ENCODE measurements around the gene FAM174C. TPM values are rescaled to one million over a fixed set of nuclear protein-coding genes. Genes with fewer than 3 reads are reported as not detected.
A peak's percentile ranks its signal among the peaks of the same experiment; 100 is the strongest.

The FAM174C gene
- polyA plus RNA-seq, 1 of the 3 experiments (the other 2 are of a cell fraction): 78.0 TPM

DNA sequence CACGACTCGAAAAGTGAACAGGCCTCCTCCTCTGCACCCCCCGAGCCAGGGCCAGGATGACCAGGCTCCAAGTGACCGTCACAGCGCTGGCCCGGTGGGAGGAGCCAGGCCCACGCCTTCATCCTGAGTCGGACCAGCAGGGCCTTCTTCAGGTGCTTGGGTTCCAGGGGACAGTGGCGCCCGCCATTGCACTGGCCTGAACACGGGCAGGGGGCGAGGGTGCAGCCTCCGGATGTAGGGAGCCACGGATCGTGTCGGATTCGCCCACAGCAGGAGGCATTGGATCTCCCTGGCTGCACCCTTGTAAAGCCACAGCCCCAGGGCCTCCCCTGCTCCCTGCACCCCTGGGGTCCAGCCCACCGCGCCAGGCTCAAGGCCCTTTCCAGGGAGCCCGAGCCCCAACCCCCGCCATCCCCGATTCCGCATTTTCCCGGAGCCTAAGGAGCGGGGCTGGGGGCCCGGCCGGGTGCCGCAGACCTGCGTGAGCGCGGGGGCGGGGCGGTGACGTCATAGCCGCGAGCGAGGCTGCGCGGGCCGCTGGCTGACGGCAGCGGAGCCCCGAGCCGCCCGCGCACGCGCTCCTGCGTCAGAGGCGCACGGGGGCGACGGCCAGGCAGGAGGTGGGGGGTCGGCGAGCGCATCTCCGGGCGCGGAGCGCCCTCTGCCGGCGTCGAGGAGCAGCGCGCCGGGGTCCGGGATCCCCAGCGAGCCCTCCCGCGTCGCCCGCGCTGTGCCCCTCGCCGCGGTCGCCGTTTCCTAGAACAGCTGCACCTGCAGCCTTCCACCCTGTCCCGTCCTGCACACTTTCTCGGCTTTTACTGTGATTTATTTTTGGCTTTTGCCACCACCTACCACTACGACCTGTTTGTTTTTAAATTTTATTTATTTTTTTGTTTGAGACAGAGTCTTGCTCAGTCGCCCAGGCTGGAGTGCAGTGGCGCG is 35.3 kb upstream of the FAM174C start (continued):
- no peak for TF ChIP-seq YY1 (IDR thresholded peaks at IDR 0.05; ENCODE audit: low read depth)
- TF ChIP-seq NRF1 (IDR thresholded peaks at IDR 0.05; ENCODE audit: low read depth, low read length): peak; percentile 95
- no peak for TF ChIP-seq TCF12 (IDR thresholded peaks at IDR 0.05)
- TF ChIP-seq, protein P1, sequence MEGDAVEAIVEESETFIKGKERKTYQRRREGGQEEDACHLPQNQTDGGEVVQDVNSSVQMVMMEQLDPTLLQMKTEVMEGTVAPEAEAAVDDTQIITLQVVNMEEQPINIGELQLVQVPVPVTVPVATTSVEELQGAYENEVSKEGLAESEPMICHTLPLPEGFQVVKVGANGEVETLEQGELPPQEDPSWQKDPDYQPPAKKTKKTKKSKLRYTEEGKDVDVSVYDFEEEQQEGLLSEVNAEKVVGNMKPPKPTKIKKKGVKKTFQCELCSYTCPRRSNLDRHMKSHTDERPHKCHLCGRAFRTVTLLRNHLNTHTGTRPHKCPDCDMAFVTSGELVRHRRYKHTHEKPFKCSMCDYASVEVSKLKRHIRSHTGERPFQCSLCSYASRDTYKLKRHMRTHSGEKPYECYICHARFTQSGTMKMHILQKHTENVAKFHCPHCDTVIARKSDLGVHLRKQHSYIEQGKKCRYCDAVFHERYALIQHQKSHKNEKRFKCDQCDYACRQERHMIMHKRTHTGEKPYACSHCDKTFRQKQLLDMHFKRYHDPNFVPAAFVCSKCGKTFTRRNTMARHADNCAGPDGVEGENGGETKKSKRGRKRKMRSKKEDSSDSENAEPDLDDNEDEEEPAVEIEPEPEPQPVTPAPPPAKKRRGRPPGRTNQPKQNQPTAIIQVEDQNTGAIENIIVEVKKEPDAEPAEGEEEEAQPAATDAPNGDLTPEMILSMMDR (IDR thresholded peaks at IDR 0.05): peak; percentile 68
- no peak for TF ChIP-seq REST (IDR thresholded peaks at IDR 0.05; ENCODE audit: low read depth, low read length)
- TF ChIP-seq NFIC (IDR thresholded peaks at IDR 0.05; ENCODE audit: borderline replicate concordance): no peak

- Histone ChIP-seq H3K4me1 (ENCODE audit: control insufficient read depth in 1 of 2, insufficient read depth in 2 of 2, low read depth in 1 of 2, low read length in 1 of 2) (peaks cover 22 to 50% of the 10 kb centered on the region in 2 experiments; a peak in 3 of 4 replicates), H3K27ac (ENCODE audit: low read depth in 2 of 2, low read length in 1 of 2) (peak overlapping the region in 1 of 2 experiments; percentile 55; a peak in 2 of 4 replicates), H2AFZ (ENCODE audit: low read depth) (no peak overlapping the region), H3K4me2 (peak overlapping the region; percentile 99), H3K9ac (no peak overlapping the region), H3K9me2 (no peaks in the 10 kb centered on the region), H3F3A (replicated peaks; ENCODE audit: insufficient read depth) (peaks cover 39% of the 10 kb centered on the region), H3K79me2 (ENCODE audit: insufficient read depth) (peaks cover 37% of the 10 kb centered on the region), H4K20me1 (ENCODE audit: insufficient read depth) (peaks cover 11% of the 10 kb centered on the region; the same call in 1 of the 2 replicates), H3K9me3 (no peaks in the 10 kb centered on the region), H3K4me3 (ENCODE audit: low read depth in 2 of 2, low read length in 1 of 2) (peak overlapping the region in 1 of 2 experiments; percentile 91; a peak in 1 of 4 replicates), H3K27me3 (ENCODE audit: insufficient read depth) (no peaks in the 10 kb centered on the region), H3K36me3 (replicated peaks in 1 of 2; ENCODE audit: control insufficient read depth in 1 of 2, insufficient read depth in 2 of 2, low read length in 1 of 2) (no peaks in the 10 kb centered on the region)
- no peak for DNase-seq
- WGBS (ENCODE audit: low lambda C conversion rate): 85% methylated on average over 15 of the region's 15 CpGs
- ChIA-PET POLR2A (interaction anchor here (0.9 to 4.3 kb wide), 4 partner anchors 12 to 215 kb away, joined by 3 to 49 read pairs (median 5); partner anchors contain the start of gene CIRBP), CTCF (interaction anchor here (0.8 to 9.7 kb wide), 23 partner anchors 13 to 320 kb away, joined by 3 to 594 read pairs (median 4); partner anchors contain the start of gene CIRBP)
- TF ChIP-seq RFX5 (IDR thresholded peaks at IDR 0.05; ENCODE audit: low read length) (no peak), ELF1 (IDR thresholded peaks at IDR 0.05) (no peak), IRF3 (IDR thresholded peaks at IDR 0.05; ENCODE audit: low read depth, low read length) (no peak), FOXJ3 (CRISPR knock-in tag; IDR thresholded peaks at IDR 0.05) (no peak), FOSL2 (IDR thresholded peaks at IDR 0.05; ENCODE audit: borderline replicate concordance, low read depth) (no peak), TAF1 (IDR thresholded peaks at IDR 0.05; ENCODE audit: borderline replicate concordance, low read depth, low read length) (no peak), RAD21 (IDR thresholded peaks at IDR 0.05; ENCODE audit: low read length) (no peak)
Measured at GRCh38 chr19:1240925-1241324, 34.4 kb upstream of the FAM174C start.

All from SK-N-SH (cell line).